PC-3 (cell line): ENCODE measurements around the gene C19orf33. TPM values are rescaled to one million over a fixed set of nuclear protein-coding genes. Genes with fewer than 3 reads are reported as not detected.

Source experiments
- ATAC-seq: fragments of 200-7000 bp; cut with Tn5 transposase; 2 replicates; pipeline ENCODE4 v1.9.1; 2020; ENCODE audit warnings: mild to moderate bottlenecking, moderate library complexity
- BruUV-seq: library from RNA; stranded (reverse); fragments of 400-500 nt; replicated peaks from 2 replicates; lab custom pipeline; 2021; lab: Mats Ljungman, UMichigan
- CTCF ChIA-PET: fragments of 300-600 bp; sonication (Branson Sonifier 250); formaldehyde crosslinking; loops from one replicate; lab custom pipeline; 2022; ENCODE audit warnings: antibody characterized with exemption; lab: Charles Lee
- POLR2A ChIA-PET: fragments of 300-600 bp; sonication (Branson Sonifier 250); formaldehyde crosslinking; loops from one replicate; lab custom pipeline; 2022; ENCODE audit warnings: antibody characterized with exemption; ENCODE audit not compliant: unreplicated experiment; lab: Charles Lee
- DNase-seq: peaks from one replicate; pipeline ENCODE4 v3.0.0-alpha.2; 2015
- H2AFZ ChIP-seq: fragments of 300-600 bp; sonication (generic); 2 replicates; pipeline ENCODE4 v1.6.0; 2016; ENCODE audit warnings: antibody characterized with exemption, low read length
- H3F3A ChIP-seq: fragments of 300-600 bp; sonication (generic); one replicate; pipeline ENCODE4 v1.6.0; 2017; ENCODE audit warnings: antibody characterized with exemption, low read length, control low read depth, mild to moderate bottlenecking; ENCODE audit not compliant: unreplicated experiment
- H3K27ac ChIP-seq: fragments of 300-600 bp; sonication (generic); 2 replicates; pipeline ENCODE4 v1.5.1; 2016; ENCODE audit warnings: mild to moderate bottlenecking, low read length
- H3K27me3 ChIP-seq: fragments of 300-600 bp; sonication (generic); 2 replicates; pipeline ENCODE4 v1.6.1; 2016; ENCODE audit warnings: low read length, mixed read lengths
- H3K36me3 ChIP-seq: fragments of 300-600 bp; sonication (generic); 2 replicates; pipeline ENCODE4 v1.6.1; 2016; ENCODE audit warnings: low read depth, mixed run types, low read length, mixed read lengths
- H3K4me1 ChIP-seq: fragments of 300-600 bp; sonication (generic); 2 replicates; pipeline ENCODE4 v1.5.1; 2016; ENCODE audit warnings: low read length; ENCODE audit not compliant: insufficient read depth
- H3K4me2 ChIP-seq: fragments of 300-600 bp; sonication (generic); 2 replicates; pipeline ENCODE4 v1.6.0; 2016; ENCODE audit warnings: low read length
- H3K4me3 ChIP-seq: fragments of 300-600 bp; sonication (generic); 2 replicates; pipeline ENCODE4 v1.5.1; 2016; ENCODE audit warnings: mild to moderate bottlenecking, low read length, mixed read lengths
- H3K79me2 ChIP-seq: fragments of 300-600 bp; sonication (generic); 2 replicates; pipeline ENCODE4 v1.6.1; 2017; ENCODE audit warnings: low read length, mixed read lengths
- H3K9ac ChIP-seq: fragments of 300-600 bp; sonication (generic); 2 replicates; pipeline ENCODE4 v1.6.0; 2016; ENCODE audit warnings: mild to moderate bottlenecking, low read length
- H3K9me2 ChIP-seq: fragments of 300-600 bp; sonication (generic); replicated peaks from 2 replicates; pipeline ENCODE4 v1.6.1; 2016; ENCODE audit warnings: mixed run types, low read length, mixed read lengths
- H3K9me3 ChIP-seq: fragments of 300-600 bp; sonication (generic); 2 replicates; pipeline ENCODE4 v1.6.1; 2016; ENCODE audit warnings: low read length, mixed read lengths
- H4K20me1 ChIP-seq: fragments of 300-600 bp; sonication (generic); 2 replicates; pipeline ENCODE4 v1.6.1; 2016; ENCODE audit warnings: low read length, mixed read lengths
- EZH2 ChIP-seq: fragments of 300-600 bp; sonication (generic); IDR thresholded peaks from one replicate; pipeline ENCODE4 v1.6.1; 2017; ENCODE audit warnings: antibody characterized with exemption, mild to moderate bottlenecking, low read length; ENCODE audit not compliant: unreplicated experiment
- EZH2phosphoT487 ChIP-seq: fragments of 300-600 bp; sonication (generic); IDR thresholded peaks from 2 replicates; pipeline ENCODE4 v1.6.1; 2018; ENCODE audit warnings: mild to moderate bottlenecking, antibody characterized with exemption, low read length, borderline replicate concordance
- intact Hi-C: fragments of 100-400 bp; cut with micrococcal nuclease; formaldehyde crosslinking; loops from 2 replicates; pipeline ENCODE4 v1.9.0; 2023
- total RNA-seq: library from RNA; depleted of rRNA; stranded (reverse); fragments of >200 nt; gene quantifications from 2 replicates; pipeline ENCODE4 v1.2.3, GENCODE V29; 2014
- TF ChIP-seq, protein P1 (sequence below): fragments of 300-600 bp; sonication (generic); conservative IDR thresholded peaks from 2 replicates; pipeline ENCODE4 v1.5.1; 2017; ENCODE audit warnings: antibody characterized with exemption, low read depth, mild to moderate bottlenecking, low read length

Gene C19orf33
- total RNA-seq, 1 experiment from 2014 or later: 212 TPM

DNA sequence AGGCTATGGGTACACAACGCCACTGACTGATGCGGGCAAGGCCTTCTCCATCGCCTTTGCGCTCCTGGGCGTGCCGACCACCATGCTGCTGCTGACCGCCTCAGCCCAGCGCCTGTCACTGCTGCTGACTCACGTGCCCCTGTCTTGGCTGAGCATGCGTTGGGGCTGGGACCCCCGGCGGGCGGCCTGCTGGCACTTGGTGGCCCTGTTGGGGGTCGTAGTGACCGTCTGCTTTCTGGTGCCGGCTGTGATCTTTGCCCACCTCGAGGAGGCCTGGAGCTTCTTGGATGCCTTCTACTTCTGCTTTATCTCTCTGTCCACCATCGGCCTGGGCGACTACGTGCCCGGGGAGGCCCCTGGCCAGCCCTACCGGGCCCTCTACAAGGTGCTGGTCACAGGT is 22.5 kb downstream of the C19orf33 start:
- BruUV-seq: no TSS peak
- Histone ChIP-seq H4K20me1 (no peaks in the 10 kb centered on the region), H3F3A (no peaks in the 10 kb centered on the region), H2AFZ (no peak overlapping the region), H3K9me3 (no peaks in the 10 kb centered on the region), H3K4me3 (no peak overlapping the region), H3K4me1 (no peaks in the 10 kb centered on the region), H3K36me3 (no peaks in the 10 kb centered on the region), H3K79me2 (no peaks in the 10 kb centered on the region), H3K9ac (no peak overlapping the region), H3K27ac (no peak overlapping the region), H3K27me3 (no peaks in the 10 kb centered on the region), H3K9me2 (no peaks in the 10 kb centered on the region), H3K4me2 (no peak overlapping the region)
- no peak for DNase-seq
- TF ChIP-seq, protein P1, sequence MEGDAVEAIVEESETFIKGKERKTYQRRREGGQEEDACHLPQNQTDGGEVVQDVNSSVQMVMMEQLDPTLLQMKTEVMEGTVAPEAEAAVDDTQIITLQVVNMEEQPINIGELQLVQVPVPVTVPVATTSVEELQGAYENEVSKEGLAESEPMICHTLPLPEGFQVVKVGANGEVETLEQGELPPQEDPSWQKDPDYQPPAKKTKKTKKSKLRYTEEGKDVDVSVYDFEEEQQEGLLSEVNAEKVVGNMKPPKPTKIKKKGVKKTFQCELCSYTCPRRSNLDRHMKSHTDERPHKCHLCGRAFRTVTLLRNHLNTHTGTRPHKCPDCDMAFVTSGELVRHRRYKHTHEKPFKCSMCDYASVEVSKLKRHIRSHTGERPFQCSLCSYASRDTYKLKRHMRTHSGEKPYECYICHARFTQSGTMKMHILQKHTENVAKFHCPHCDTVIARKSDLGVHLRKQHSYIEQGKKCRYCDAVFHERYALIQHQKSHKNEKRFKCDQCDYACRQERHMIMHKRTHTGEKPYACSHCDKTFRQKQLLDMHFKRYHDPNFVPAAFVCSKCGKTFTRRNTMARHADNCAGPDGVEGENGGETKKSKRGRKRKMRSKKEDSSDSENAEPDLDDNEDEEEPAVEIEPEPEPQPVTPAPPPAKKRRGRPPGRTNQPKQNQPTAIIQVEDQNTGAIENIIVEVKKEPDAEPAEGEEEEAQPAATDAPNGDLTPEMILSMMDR: no peak
- no peak for TF ChIP-seq EZH2
- no peak for TF ChIP-seq EZH2phosphoT487
- intact Hi-C loops: no loop called here
- no peak for ATAC-seq
- POLR2A ChIA-PET: no interaction called here
- CTCF ChIA-PET: no interaction called here

- no peaks in the 10 kb centered on the region for H3K9me2 ChIP-seq
- CTCF ChIA-PET: no interaction called here
- H3K9ac ChIP-seq: no peak overlapping the region
- no peaks in the 10 kb centered on the region for H3F3A ChIP-seq
- POLR2A ChIA-PET: no interaction called here
- H3K79me2 ChIP-seq: no peaks in the 10 kb centered on the region
- ATAC-seq (no peak), DNase-seq (no peak)
- H4K20me1 ChIP-seq: no peaks in the 10 kb centered on the region
- TF ChIP-seq EZH2 (no peak), EZH2phosphoT487 (no peak)
- TF ChIP-seq, protein P1: no peak
- no peaks in the 10 kb centered on the region for H3K27me3 ChIP-seq
- no peaks in the 10 kb centered on the region for H3K4me1 ChIP-seq
- BruUV-seq: no TSS peak
- H3K36me3 ChIP-seq: no peaks in the 10 kb centered on the region
- H2AFZ ChIP-seq: no peak overlapping the region
- no peak overlapping the region for H3K4me2 ChIP-seq
- no peak overlapping the region for H3K27ac ChIP-seq
- intact Hi-C loops: no loop called here
- no peaks in the 10 kb centered on the region for H3K9me3 ChIP-seq
- no peak overlapping the region for H3K4me3 ChIP-seq
These were observed 25.6 kb downstream of the C19orf33 start for GRCh38 chr19:38329651-38330050.

GRCh38 chr19:38331728-38332127 is 27.7 kb downstream of the C19orf33 start:
- H3K79me2 ChIP-seq: no peaks in the 10 kb centered on the region
- ATAC-seq (no peak), DNase-seq (no peak)
- no peak overlapping the region for H3K4me3 ChIP-seq
- H3K9me2 ChIP-seq: no peaks in the 10 kb centered on the region
- no peaks in the 10 kb centered on the region for H3K4me1 ChIP-seq
- H3K27me3 ChIP-seq: no peaks in the 10 kb centered on the region
- no peaks in the 10 kb centered on the region for H3K36me3 ChIP-seq
- H3K9me3 ChIP-seq: no peaks in the 10 kb centered on the region
- ChIA-PET CTCF (no interaction called here), POLR2A (no interaction called here)
- no TSS peak for BruUV-seq
- H2AFZ ChIP-seq: no peak overlapping the region
- TF ChIP-seq, protein P1: no peak
- TF ChIP-seq EZH2phosphoT487 (no peak), EZH2 (no peak)
- H3K4me2 ChIP-seq: no peak overlapping the region
- H4K20me1 ChIP-seq: no peaks in the 10 kb centered on the region
- no peak overlapping the region for H3K9ac ChIP-seq
- intact Hi-C loops: no loop called here
- H3K27ac ChIP-seq: no peak overlapping the region
- H3F3A ChIP-seq: no peaks in the 10 kb centered on the region
